Measurements from ENCODE around the gene KPNA1.
"Not testable (repeated sequence)": the region's sequence is repeated elsewhere in the genome, so short reads cannot be mapped to it uniquely, and the experiment has no call there.

The KPNA1 gene

GRCh38 chr3:122519693-122520092 lies 5.0 kb upstream of the KPNA1 start:
- DNase-seq, result no peak

GRCh38 chr3:122516846-122517360 lies 2.2 kb upstream of the KPNA1 start:
- DNase-seq, result no peak

GRCh38 chr3:122515870-122516269 lies 1.1 kb upstream of the KPNA1 start:
- no peak for DNase-seq

- DNase-seq, result no peak
These were observed 305 bp upstream of the KPNA1 start for GRCh38 chr3:122515020-122515468.

- DNase-seq, result no peak
These were observed 1.2 kb downstream of the KPNA1 start for GRCh38 chr3:122513386-122514122.

- DNase-seq, result no peak
These were observed 2.5 kb downstream of the KPNA1 start for GRCh38 chr3:122512284-122512683.

GRCh38 chr3:122510878-122511535 lies 3.7 kb downstream of the KPNA1 start:
- no peak for DNase-seq

GRCh38 chr3:122508944-122509343 lies 5.8 kb downstream of the KPNA1 start:
- not testable (repeated sequence) for DNase-seq

- no peak for DNase-seq
These were observed 6.4 kb downstream of the KPNA1 start for GRCh38 chr3:122508135-122508914.

GRCh38 chr3:122506450-122506849 lies 8.3 kb downstream of the KPNA1 start:
- DNase-seq, result no peak

GRCh38 chr3:122505676-122506075 lies 9.1 kb downstream of the KPNA1 start:
- DNase-seq, result no peak

GRCh38 chr3:122502941-122503340 lies 11.8 kb downstream of the KPNA1 start:
- DNase-seq, result no peak

- no peak for DNase-seq
These were observed 12.6 kb downstream of the KPNA1 start for GRCh38 chr3:122502139-122502538.

GRCh38 chr3:122500964-122501363 lies 13.8 kb downstream of the KPNA1 start:
- DNase-seq, result not testable (repeated sequence)

- DNase-seq, result no peak
These were observed 16.6 kb downstream of the KPNA1 start for GRCh38 chr3:122498152-122498551.

GRCh38 chr3:122497425-122497824 lies 17.3 kb downstream of the KPNA1 start:
- DNase-seq, result no peak

GRCh38 chr3:122496508-122496907 lies 18.2 kb downstream of the KPNA1 start:
- no peak for DNase-seq

GRCh38 chr3:122493296-122493695 lies 21.4 kb downstream of the KPNA1 start:
- DNase-seq, result no peak

GRCh38 chr3:122488262-122488973 lies 26.3 kb downstream of the KPNA1 start:
- no peak for DNase-seq

- no peak for DNase-seq
These were observed 29.8 kb downstream of the KPNA1 start for GRCh38 chr3:122484985-122485384.

- no peak for DNase-seq
These were observed 33.3 kb downstream of the KPNA1 start for GRCh38 chr3:122481390-122481789.

GRCh38 chr3:122476532-122476931 lies 38.2 kb downstream of the KPNA1 start:
- no peak for DNase-seq

- no peak for DNase-seq
These were observed 39.4 kb downstream of the KPNA1 start for GRCh38 chr3:122475316-122475715.
